ENCODE results near the gene LYSMD1. TPM values are rescaled to one million over a fixed set of nuclear protein-coding genes. Genes with fewer than 3 reads are reported as not detected.

The LYSMD1 gene
- total and polyA plus RNA-seq, 2 donors (not counting 3 experiments of a cell fraction or from before 2014, with no cell fraction given), result 1.7 to 8.2 TPM

DNA sequence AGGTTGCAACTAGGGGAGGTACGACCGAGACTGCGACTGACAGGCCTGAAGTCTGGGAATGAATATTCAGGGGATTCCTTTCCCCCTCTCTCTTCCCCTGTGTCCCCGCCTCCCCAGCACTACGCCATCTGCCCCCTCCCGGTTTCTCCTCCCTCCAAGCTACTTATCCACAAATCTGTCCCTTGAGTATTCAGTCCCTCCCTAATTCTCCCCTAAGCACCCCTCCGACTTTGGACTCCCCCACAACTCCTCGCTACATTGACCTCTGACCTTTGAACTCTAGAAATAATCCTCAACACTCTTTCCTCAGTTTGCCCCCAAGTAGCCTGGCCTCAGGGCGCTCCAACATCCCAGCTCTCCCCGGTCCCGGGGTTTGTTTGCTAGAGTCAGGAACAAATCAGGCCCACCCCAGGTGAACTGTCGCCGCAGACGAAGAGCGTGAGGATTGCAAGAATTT is 393 bp downstream of the LYSMD1 start:
- H2AFZ ChIP-seq (ENCODE audit: low read depth, low read length), result peak overlapping the region; percentile 90
- DNase-seq (ENCODE audit: low read depth, low spot score) (no peak), FAIRE-seq (peak; percentile 8)
- H3K4me1 ChIP-seq (ENCODE audit: control insufficient read depth, extremely low read depth, insufficient read depth, low read length), result peaks cover 19% of the 10 kb centered on the region
- no TSS peak for BruUV-seq (replicated peaks)
- no peaks in the 10 kb centered on the region for H3K9me3 ChIP-seq (replicated peaks; ENCODE audit: control insufficient read depth, insufficient read depth, low read length)
- peak overlapping the region; percentile 94 for H3K9ac ChIP-seq (replicated peaks; ENCODE audit: extremely low read depth, insufficient read depth, low read length)
- H3K27me3 ChIP-seq (ENCODE audit: control insufficient read depth in 2 of 2, insufficient read depth in 2 of 2, low read length in 2 of 2), result no peaks in the 10 kb centered on the region
- peak overlapping the region; percentile 65 to 89 (median 81) for H3K4me3 ChIP-seq (replicated peaks in 1 of 3; ENCODE audit: insufficient read depth in 1 of 3, low read depth in 1 of 3, low read length in 3 of 3)
- intact Hi-C loops (cut with micrococcal nuclease), result loop anchor here (1.0 kb wide), 2 partner anchors 19 to 25 kb away; partner anchors contain the start of genes SEMA6C and VPS72
- POLR2A ChIA-PET, result interaction anchor here (0.8 kb wide), 1 partner anchor 586 kb away, joined by 3 read pairs; the partner anchor contains the start of gene MCL1
- CTCF ChIA-PET, result interaction anchor here (0.6 to 2.9 kb wide), 9 partner anchors 8 to 141 kb away, joined by 3 to 17 read pairs (median 4); partner anchors contain the start of gene TNFAIP8L2
- peaks cover 0 to 15% of the 10 kb centered on the region in 2 experiments for H3K36me3 ChIP-seq (ENCODE audit: control insufficient read depth in 2 of 2, extremely low read depth in 1 of 2, insufficient read depth in 2 of 2, low read length in 2 of 2)
- H3K9me1 ChIP-seq (replicated peaks; ENCODE audit: control insufficient read depth, extremely low read depth, insufficient read depth, low read length), result no peaks in the 10 kb centered on the region
- H3K27ac ChIP-seq (ENCODE audit: insufficient read depth, low read depth, low read length), result peak overlapping the region; percentile 61
- H3K79me2 ChIP-seq (ENCODE audit: control insufficient read depth, insufficient read depth, low read length), result peaks cover 21% of the 10 kb centered on the region
- TF ChIP-seq POLR2A (IDR thresholded peaks at IDR 0.05; ENCODE audit: low read depth, low read length) (no peak), MYC (IDR thresholded peaks at IDR 0.05; ENCODE audit: low read depth, low read length) (no peak), EZH2 (IDR thresholded peaks at IDR 0.05; ENCODE audit: borderline replicate concordance, low read depth, low read length, severe bottlenecking) (no peak), FOS (IDR thresholded peaks at IDR 0.05; ENCODE audit: borderline replicate concordance, insufficient read depth, low read length) (no peak), POLR2AphosphoS5 (IDR thresholded peaks at IDR 0.05; ENCODE audit: insufficient read depth, low read depth, low read length) (no peak), GATA2 (IDR thresholded peaks at IDR 0.05; ENCODE audit: insufficient read depth, insufficient read length, low read depth, low read length) (no peak), JUN (IDR thresholded peaks at IDR 0.05; ENCODE audit: borderline replicate concordance, insufficient read depth, insufficient read length, low read depth) (no peak)
- TF ChIP-seq, protein P1, sequence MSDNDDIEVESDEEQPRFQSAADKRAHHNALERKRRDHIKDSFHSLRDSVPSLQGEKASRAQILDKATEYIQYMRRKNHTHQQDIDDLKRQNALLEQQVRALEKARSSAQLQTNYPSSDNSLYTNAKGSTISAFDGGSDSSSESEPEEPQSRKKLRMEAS (IDR thresholded peaks at IDR 0.05; ENCODE audit: insufficient read depth, insufficient read length), result no peak
- TF ChIP-seq, protein P2, sequence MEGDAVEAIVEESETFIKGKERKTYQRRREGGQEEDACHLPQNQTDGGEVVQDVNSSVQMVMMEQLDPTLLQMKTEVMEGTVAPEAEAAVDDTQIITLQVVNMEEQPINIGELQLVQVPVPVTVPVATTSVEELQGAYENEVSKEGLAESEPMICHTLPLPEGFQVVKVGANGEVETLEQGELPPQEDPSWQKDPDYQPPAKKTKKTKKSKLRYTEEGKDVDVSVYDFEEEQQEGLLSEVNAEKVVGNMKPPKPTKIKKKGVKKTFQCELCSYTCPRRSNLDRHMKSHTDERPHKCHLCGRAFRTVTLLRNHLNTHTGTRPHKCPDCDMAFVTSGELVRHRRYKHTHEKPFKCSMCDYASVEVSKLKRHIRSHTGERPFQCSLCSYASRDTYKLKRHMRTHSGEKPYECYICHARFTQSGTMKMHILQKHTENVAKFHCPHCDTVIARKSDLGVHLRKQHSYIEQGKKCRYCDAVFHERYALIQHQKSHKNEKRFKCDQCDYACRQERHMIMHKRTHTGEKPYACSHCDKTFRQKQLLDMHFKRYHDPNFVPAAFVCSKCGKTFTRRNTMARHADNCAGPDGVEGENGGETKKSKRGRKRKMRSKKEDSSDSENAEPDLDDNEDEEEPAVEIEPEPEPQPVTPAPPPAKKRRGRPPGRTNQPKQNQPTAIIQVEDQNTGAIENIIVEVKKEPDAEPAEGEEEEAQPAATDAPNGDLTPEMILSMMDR (IDR thresholded peaks at IDR 0.05; ENCODE audit: extremely low read depth in 1 of 2, insufficient read depth in 1 of 2, low read depth in 1 of 2, low read length in 2 of 2), result no peak
- peak overlapping the region; percentile 92 for H3K4me2 ChIP-seq (ENCODE audit: insufficient read depth, low read length)
- no peaks in the 10 kb centered on the region for H4K20me1 ChIP-seq (replicated peaks; ENCODE audit: control insufficient read depth, extremely low read depth, insufficient read depth, low read length)
- dilution Hi-C loops (cut with MboI; ENCODE audit: extremely low pct_ligation_motif_present, low sequenced_read_pairs), result no loop called here
